OCI-LY7 (cell line): ENCODE measurements around the gene FGGY.

Experiments used
- EZH2phosphoT487 ChIP-seq: fragments of 200-600 bp; sonication (generic); IDR thresholded peaks from 2 replicates; pipeline ENCODE4 v1.6.1; 2018; ENCODE audit warnings: low read depth, borderline replicate concordance, mild to moderate bottlenecking, mixed run types, antibody characterized with exemption, low read length, moderate library complexity, mixed read lengths
- TF ChIP-seq, protein P1 (sequence below): fragments of 200-600 bp; sonication (generic); conservative IDR thresholded peaks from 2 replicates; pipeline ENCODE4 v1.5.1; 2014; ENCODE audit warnings: mild to moderate bottlenecking, antibody characterized with exemption, low read length, moderate library complexity, mixed read lengths

DNA sequence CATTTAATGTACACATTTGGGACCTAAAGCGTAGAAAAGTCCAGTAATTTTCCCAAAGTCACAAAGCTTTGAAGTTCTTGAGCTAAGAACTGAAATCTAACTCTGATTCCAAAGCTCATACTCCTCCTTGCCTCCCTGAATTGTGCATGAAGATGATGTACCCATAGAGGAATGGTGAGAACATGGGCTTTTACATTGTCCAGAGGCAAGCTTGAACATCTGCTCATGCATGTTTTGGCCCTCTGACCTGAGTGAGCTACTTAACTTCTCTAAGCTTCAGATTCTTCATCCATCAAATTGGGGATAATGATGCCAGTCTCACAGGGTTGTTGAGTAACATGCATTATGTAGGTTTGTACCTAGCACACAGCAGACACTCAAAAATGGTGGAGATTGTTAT is 259.5 kb downstream of the FGGY start:
- TF ChIP-seq, protein P1, sequence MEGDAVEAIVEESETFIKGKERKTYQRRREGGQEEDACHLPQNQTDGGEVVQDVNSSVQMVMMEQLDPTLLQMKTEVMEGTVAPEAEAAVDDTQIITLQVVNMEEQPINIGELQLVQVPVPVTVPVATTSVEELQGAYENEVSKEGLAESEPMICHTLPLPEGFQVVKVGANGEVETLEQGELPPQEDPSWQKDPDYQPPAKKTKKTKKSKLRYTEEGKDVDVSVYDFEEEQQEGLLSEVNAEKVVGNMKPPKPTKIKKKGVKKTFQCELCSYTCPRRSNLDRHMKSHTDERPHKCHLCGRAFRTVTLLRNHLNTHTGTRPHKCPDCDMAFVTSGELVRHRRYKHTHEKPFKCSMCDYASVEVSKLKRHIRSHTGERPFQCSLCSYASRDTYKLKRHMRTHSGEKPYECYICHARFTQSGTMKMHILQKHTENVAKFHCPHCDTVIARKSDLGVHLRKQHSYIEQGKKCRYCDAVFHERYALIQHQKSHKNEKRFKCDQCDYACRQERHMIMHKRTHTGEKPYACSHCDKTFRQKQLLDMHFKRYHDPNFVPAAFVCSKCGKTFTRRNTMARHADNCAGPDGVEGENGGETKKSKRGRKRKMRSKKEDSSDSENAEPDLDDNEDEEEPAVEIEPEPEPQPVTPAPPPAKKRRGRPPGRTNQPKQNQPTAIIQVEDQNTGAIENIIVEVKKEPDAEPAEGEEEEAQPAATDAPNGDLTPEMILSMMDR, result no peak
- TF ChIP-seq EZH2phosphoT487, result no peak
